Tibial nerve (tissue), 3 donors: ENCODE data around the gene ZNF438.

Source experiments
- CTCF ChIP-seq, 5 experiments: fragments of 200-600 bp in 3 of 5; fragments of 450-650 bp in 2 of 5; sonication (generic) in 3 of 5; IDR thresholded peaks; one replicate each; pipeline ENCODE4 v1.5.1; 2016 to 2019; ENCODE audit warnings: antibody characterized with exemption in 5 of 5, mild to moderate bottlenecking in 3 of 5, moderate library complexity in 2 of 5
- POLR2A ChIP-seq, 2 donors: fragments of 450-650 bp; IDR thresholded peaks; one replicate each; pipeline ENCODE4 v1.6.1; 2017; ENCODE audit warnings: antibody characterized with exemption in 2 of 2, mild to moderate bottlenecking in 2 of 2, moderate library complexity in 2 of 2

GRCh38 chr10:30846710-30847109, 185.0 kb downstream of the ZNF438 start:
- TF ChIP-seq POLR2A (IDR thresholded peaks at IDR 0.05) (no peak), CTCF (IDR thresholded peaks at IDR 0.05) (no peak)
